Amniotic epithelial cell (primary cell): ENCODE results near the gene SLC12A7.

ENCODE experiments used
- DNase-seq: peaks from one replicate; pipeline ENCODE4 v3.0.0-alpha.2; 2010; ENCODE audit warnings: low read depth

SLC12A7 gene

GRCh38 chr5:1050423-1051365 is 61.2 kb downstream of the SLC12A7 start:
- no peak for DNase-seq

- no peak for DNase-seq
Measured at GRCh38 chr5:1048861-1049838, 62.7 kb downstream of the SLC12A7 start.

DNA sequence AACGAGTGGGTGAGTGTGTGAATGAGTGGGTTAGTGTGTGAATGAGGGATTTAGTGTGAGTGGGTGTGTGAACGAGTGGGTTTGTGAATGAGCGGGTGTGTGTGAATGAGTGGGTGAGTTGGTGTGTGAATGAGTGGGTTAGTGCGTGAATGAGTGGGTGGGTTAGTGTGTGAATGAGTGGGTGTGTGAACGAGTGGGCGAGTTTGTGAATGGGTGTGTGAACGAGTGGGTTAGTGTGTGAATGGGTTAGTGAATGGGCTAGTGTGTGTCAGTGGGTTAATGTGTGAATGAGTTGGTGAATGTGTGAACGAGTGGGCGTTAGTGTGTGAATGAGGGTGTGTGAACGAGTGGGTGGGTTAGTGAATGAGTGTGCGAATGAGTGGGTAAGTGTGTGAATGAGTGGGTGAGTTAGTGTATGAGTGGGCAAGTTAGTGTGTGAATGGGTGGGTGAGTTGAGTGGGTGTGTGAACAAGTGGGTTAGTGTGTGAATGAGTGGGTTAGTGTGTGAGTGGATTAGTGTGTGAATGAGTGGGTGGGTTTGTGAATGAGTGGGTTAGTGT is 63.6 kb downstream of the SLC12A7 start:
- DNase-seq, result no peak

GRCh38 chr5:1047332-1047965 is 64.4 kb downstream of the SLC12A7 start:
- no peak for DNase-seq

DNA sequence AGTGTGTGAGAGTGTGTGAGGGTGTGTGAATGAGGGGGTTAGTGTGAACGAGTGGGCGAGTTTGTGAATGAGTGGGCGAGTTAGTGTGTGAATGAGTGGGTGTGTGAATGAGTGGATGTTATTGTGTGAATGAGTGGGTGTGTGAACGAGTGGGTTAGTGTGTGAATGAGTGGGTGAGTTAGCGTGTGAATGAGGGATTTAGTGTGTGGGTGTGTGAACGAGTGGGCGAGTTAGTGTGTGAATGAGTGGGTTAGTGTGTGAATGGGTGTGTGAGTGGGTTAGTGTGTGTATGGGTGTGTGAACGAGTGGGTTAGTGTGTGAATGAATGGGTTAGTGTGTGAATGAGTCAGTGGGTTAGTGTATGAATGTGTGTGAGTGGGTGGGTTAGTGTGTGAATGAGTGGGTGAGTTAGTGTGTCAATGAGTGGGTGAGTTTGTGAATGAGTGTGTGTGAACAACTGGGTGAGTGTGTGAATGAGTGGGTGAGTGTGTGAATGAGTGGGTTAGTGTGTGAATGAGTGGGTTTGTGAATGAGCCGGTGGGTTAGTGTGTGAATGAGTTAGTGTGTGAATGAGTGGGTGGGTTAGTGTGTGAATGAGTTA is 65.8 kb downstream of the SLC12A7 start:
- DNase-seq, result no peak

GRCh38 chr5:1044117-1044516 is 67.7 kb downstream of the SLC12A7 start:
- no peak for DNase-seq

GRCh38 chr5:1043327-1043726 is 68.5 kb downstream of the SLC12A7 start:
- no peak for DNase-seq

DNA sequence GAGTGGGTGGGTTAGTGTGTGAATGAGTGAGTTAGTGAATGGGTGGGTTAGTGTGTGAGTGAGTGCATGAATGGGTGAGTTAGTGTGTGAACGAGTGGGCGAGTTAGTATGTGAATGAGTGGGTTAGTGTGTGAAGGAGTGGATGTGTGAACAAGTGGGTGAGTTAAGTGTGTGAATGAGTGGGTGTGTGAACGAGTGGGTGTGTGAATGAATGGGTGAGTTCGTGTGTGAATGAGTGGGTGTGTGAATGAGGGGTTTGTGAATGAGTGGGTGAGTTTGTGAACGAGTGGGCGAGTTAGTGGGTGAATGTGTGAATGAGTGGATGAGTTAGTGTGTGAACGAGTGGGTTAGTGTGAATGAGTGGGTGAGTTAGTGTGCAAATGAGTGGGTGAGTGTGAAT is 69.2 kb downstream of the SLC12A7 start:
- DNase-seq, result no peak

DNA sequence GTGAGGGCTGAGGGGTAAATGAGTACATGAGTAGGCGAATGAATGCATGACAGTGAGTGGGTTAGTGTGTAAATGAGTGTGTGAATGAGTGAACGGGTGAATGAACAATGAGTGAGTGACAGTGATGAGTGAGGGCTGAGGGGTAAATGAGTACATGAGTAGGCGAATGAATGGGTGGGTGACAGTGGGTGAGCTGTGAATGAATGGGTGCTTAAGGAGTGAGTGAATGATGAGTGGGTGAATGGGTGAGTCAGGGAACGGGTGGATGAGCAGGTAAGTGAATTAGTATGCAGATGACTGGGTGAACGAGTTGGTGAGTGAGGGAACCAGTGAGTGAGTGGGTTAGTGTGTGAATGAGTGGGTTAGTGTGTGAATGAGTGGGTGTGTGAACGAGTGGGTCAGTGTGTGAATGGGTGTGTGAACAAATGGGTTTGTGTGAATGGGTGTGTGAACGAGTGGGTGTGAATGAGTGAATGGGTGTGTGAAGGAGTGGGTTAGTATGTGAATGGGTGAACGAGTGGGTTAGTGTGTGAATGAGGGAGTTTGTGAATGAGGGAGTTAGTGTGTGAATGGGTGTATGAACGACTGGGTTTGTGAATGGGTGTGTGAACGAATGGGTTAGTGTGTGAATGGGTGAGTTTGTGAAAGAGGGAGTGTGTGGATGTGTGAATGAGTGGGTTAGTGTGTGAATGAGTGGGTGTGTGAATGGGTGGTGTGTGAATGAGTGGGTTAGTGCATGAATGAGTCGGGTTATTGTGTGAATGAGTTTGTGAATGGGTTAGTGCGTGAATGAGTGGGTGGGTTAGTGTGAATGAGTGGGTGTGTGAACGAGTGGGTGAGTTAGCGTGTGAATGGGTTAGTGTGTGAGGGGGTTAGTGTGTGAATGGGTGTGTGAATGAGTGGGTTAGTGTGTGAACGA is 70.4 kb downstream of the SLC12A7 start:
- DNase-seq, result no peak

DNA sequence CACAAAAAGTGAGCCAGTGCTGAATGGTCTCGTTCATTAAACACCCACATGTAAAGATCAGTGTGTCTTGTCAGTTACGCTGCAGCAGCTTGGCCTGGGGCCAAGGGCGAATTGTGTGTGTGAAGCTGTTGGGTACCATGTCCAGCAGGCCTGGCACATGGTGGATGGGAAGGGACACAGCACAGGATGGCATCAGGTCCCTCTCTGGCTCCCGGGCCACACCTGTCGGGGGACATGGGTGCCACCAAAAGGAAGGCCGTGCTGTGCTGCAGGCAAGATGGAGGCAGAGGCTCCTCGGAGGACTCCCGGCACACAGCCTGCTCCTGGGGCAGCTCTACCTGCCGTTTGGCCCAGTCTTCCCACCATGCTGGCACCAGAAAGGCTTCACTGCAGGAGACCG is 71.3 kb downstream of the SLC12A7 start:
- no peak for DNase-seq

GRCh38 chr5:1039706-1040260 is 72.1 kb downstream of the SLC12A7 start:
- no peak for DNase-seq

DNA sequence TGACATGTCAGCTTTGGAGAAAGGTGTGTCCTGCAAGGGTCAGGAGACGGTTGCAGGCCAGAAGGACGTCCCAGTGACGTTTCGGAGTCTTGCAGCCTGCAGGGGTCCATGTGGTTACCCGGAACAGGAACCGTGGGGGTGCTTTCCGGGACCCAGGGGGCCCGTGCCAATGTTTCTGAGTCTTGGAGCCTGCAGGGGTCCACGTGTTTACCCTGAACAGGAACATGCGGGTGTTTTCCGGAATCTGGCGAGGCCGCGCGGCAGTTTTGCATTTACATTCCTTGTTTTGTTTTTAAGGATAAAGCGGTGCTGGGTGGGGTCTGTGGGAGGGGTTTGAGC is 72.7 kb downstream of the SLC12A7 start:
- no peak for DNase-seq

GRCh38 chr5:1038417-1039209 is 73.2 kb downstream of the SLC12A7 start:
- DNase-seq, result no peak

DNA sequence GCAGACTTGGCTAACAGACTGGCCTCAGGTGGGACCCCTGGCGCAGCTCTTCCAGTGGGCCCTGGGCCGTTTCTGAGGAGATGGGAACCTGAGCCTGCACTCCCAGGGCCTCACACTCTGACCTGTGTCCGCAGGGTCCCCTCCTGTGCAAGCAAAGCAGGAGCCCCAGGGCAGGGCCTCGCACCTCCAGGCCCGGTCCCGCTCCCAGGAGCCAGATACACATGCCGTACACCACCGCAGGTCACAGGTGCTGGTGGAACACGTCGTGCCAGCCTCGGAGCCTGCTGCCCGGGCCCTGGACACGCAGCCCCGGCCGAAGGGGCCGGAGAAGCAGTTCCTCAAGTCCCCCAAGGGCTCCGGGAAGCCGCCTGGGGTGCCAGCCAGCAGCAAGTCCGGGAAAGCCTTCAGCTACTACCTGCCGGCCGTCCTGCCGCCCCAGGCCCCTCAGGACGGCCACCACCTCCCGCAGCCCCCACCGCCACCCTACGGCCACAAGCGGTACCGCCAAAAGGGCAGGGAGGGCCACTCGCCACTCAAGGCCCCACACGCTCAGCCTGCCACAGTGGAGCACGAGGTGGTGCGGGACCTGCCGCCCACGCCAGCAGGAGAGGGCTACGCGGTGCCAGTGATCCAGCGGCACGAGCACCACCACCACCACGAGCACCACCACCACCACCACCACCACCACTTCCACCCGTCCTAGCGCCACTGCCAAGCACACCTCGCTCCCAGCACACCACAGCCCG is 74.0 kb downstream of the SLC12A7 start:
- DNase-seq, result no peak

- DNase-seq, result no peak
Measured at GRCh38 chr5:1037123-1037670, 74.7 kb downstream of the SLC12A7 start.

GRCh38 chr5:1036504-1037122 is 75.2 kb downstream of the SLC12A7 start:
- no peak for DNase-seq

GRCh38 chr5:1035421-1036405 is 76.2 kb downstream of the SLC12A7 start:
- no peak for DNase-seq
